NCI-H82 treated with DMSO at 0.1 percent for 48 hours (cell line): ENCODE data around the gene SRSF3.
"Not testable (repeated sequence)": the region's sequence is repeated elsewhere in the genome, so short reads cannot be mapped to it uniquely, and the experiment has no call there.

Experiments used
- DNase-seq: peaks from one replicate; lab custom pipeline; 2025; ENCODE audit not compliant: unreplicated experiment; lab: John Stamatoyannopoulos, UW

SRSF3 gene

DNA sequence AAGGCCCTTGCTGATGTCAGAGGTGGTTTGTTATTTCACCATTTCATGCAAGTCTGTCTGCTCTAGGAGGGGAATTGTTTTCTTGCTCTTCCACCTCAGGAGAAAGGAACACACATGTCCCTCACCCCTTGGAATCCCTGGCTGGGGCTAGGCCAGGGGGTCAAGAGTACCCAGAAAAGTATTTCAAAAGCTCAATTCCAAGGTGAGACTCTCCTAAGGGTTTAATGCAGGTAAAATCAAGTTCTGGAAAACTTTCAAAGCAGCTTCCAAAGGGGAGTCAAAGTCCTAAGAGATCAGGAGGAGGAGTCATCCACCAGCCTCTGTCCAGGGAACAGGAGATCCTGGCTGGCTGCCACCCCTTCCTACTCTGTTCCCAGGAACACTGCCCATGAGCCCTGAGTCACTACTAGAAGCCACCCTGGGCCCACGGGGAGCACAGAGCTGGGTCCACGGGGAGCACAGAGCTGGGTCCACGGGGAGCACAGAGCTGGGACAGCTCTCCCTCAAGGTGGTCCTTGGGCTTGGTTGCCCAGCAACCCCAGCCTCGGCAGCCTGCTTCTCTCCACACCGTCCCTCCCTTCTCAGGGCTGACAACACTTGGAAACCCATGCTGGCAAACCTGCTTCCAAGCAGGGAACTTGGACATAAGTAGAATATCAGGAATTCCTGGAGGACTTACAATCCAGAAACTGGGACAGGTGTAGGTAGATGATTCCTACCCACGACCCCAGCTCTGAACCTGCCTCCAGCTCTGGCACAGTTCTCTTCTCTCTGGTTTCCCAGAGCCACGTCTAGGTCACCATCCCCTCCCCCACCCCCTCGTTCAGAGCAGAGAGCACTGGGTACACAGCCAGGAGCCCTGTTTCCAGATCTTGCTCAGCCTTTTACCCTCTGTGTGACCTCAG is 49.0 kb downstream of the SRSF3 start:
- no peak for DNase-seq

DNA sequence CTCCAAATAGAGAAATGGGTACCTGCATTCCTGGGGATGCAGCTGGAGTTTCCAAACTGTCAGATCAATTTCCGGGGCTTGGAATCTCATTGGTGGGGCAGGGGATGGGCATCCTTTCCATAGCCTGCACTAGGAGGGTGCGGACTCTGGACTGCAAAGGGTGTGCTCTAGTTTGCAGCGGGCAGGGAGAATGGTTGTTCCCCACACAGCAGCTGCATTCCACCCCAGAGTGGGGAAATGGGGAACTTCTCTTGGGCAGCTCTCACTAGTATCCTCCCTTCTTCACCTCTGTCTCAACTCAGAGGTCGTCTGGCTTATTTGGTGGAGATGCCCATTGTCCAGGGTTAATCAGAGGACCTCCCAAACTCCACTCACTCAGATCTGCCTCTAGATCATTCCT is 49.8 kb downstream of the SRSF3 start:
- DNase-seq: no peak

- DNase-seq: no peak
These were observed 54.9 kb downstream of the SRSF3 start for GRCh38 chr6:36649086-36649485.

DNA sequence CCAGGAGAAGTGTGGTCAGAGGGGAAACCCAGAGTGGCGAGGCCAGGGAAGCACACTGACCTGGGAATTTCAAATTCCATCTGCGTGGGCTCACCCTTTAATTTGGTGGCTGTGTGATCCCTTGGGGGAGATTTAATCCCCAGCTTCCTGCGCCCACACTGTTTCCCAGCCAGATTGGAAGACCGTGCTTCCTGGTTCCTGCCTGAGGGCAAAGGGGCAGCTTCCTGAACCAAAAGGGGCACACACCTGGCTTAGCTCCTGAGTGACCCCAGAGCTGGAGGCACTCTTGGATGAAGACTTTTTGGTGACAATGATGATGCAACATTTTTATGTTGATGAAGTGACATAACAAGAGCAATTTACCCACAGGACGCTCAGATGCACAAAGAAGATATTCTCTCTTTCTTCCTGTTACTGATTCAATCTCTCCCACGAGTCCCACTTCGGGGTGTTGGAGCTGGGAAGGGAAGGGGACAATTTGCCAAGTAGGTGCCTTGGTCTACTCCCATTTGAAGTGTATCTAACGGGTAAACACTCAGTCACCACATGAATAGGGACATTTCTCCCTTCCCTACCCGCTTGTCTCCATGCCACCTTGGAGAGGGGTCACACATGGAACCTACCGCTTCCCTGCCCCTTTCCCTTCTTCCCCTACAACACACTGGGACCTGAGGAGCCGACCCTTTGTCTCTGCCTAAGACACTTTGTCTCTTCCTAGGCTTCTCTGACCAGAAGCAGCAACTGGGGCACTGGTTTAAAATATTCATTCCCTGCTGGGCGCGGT is 55.7 kb downstream of the SRSF3 start:
- no peak for DNase-seq

DNA sequence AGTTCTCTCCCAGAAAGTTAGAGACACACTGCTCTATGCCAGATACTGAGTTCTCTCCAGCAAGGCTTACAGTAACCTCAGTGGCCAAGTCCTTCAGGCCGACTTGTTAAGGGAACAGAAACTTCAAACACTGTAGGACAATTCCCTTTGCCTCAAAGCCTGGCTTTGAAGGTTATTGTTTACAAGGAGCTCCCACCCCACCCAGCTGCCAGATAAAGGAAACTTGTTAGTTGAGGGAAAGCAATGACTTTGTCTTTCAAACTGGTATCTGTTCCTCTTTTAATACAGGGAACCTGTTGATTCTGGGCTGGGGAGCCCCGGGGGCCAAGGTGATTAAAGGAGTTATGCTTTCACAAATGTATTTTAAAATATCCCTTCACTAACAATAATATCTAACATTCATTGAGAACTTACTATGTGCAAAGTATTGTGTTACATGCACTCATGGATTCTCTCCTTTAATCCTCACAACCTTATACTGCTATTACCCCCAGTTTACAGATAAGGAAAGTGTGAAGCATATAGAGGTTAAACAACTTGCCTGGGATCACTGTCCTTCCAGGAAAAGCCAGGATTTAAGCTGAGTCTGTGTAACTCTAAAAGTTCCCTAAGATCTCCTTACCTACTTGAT is 56.8 kb downstream of the SRSF3 start:
- DNase-seq: no peak

GRCh38 chr6:36651659-36652379 is 57.7 kb downstream of the SRSF3 start:
- no peak for DNase-seq

DNA sequence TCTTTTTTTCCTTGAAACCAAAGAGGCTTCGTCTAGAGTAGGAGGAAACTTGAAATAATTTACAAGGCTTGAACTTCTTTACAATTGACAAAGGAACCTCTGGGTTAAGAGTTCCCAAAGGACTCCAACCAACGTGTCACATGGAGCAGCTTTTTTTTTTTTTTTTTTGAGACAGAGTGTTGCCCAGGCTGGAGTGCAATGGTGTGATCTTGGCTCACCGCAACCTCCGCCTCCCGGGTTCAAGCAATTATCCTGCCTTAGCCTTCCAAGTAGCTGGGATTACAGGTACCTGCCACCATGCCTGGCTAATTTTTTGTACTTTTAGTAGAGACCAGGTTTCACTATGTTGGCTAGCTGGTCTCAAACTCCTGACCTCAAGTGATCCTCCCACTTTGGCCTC is 60.3 kb downstream of the SRSF3 start:
- DNase-seq: not testable (repeated sequence)
